SU-DHL-6 (cell line): ENCODE results near the gene HPD.
A peak's percentile ranks its signal among the peaks of the same experiment; 100 is the strongest.
"Not testable (repeated sequence)": the region's sequence is repeated elsewhere in the genome, so short reads cannot be mapped to it uniquely, and the experiment has no call there.

Experiments
- H2AFZ ChIP-seq: fragments of 200-600 bp; sonication (generic); 2 replicates; pipeline ENCODE4 v1.6.1; 2014; ENCODE audit warnings: low read depth, mild to moderate bottlenecking, moderate library complexity, mixed read lengths, antibody characterized with exemption, low read length; ENCODE audit not compliant: severe bottlenecking
- H3F3A ChIP-seq: fragments of 200-600 bp; shearing (Covaris generic); 2 replicates; pipeline ENCODE4 v1.6.0; 2016; ENCODE audit warnings: antibody characterized with exemption, mild to moderate bottlenecking; ENCODE audit not compliant: insufficient read depth
- H3K27ac ChIP-seq: fragments of 200-600 bp; sonication (generic); 2 replicates; pipeline ENCODE4 v1.5.1; 2016; ENCODE audit warnings: low read depth, mild to moderate bottlenecking, low read length, moderate library complexity, mixed read lengths
- H3K27me3 ChIP-seq: fragments of 200-600 bp; sonication (generic), shearing (Covaris generic); 2 replicates; pipeline ENCODE4 v1.6.0; 2014; ENCODE audit warnings: mild to moderate bottlenecking, low read length
- H3K36me3 ChIP-seq: fragments of 200-600 bp; sonication (generic); 2 replicates; pipeline ENCODE4 v1.6.1; 2014; ENCODE audit warnings: mild to moderate bottlenecking, low read length, mixed read lengths
- H3K4me2 ChIP-seq: fragments of 300-600, 200-600 bp; shearing (Covaris generic), sonication (generic); 2 replicates; pipeline ENCODE4 v1.6.0; 2014; ENCODE audit warnings: low read length, low read depth, mild to moderate bottlenecking; ENCODE audit not compliant: poor library complexity, severe bottlenecking
- H3K4me3 ChIP-seq: fragments of 200-600 bp; sonication (generic); 2 replicates; pipeline ENCODE4 v1.5.1; 2014; ENCODE audit warnings: antibody characterized with exemption, low read length, mild to moderate bottlenecking, mixed read lengths; ENCODE audit not compliant: insufficient read depth, poor library complexity, severe bottlenecking
- H3K79me2 ChIP-seq: fragments of 200-600 bp; sonication (generic); 2 replicates; pipeline ENCODE4 v1.6.1; 2014; ENCODE audit warnings: mild to moderate bottlenecking, low read length, moderate library complexity; ENCODE audit not compliant: insufficient read depth
- H3K9ac ChIP-seq: fragments of 200-600 bp; sonication (generic); 2 replicates; pipeline ENCODE4 v1.7.0; 2014; ENCODE audit warnings: mild to moderate bottlenecking, low read length
- H3K9me2 ChIP-seq: fragments of 200-600 bp; sonication (generic); replicated peaks from 2 replicates; pipeline ENCODE4 v1.6.1; 2014; ENCODE audit warnings: low read length; ENCODE audit not compliant: insufficient read depth
- H3K9me3 ChIP-seq: fragments of 200-600 bp; sonication (generic); 2 replicates; pipeline ENCODE4 v1.6.1; 2014; ENCODE audit warnings: low read length, mixed read lengths; ENCODE audit not compliant: insufficient read depth
- H4K20me1 ChIP-seq: fragments of 200-600 bp; sonication (generic); 2 replicates; pipeline ENCODE4 v1.6.1; 2014; ENCODE audit warnings: low read depth, mild to moderate bottlenecking, antibody characterized with exemption, low read length, moderate library complexity, mixed read lengths
- EZH2phosphoT487 ChIP-seq: fragments of 200-600 bp; sonication (generic), shearing (Covaris generic); conservative IDR thresholded peaks from 2 replicates; pipeline ENCODE4 v1.6.1; 2018; ENCODE audit warnings: mild to moderate bottlenecking, antibody characterized with exemption, low read length, moderate library complexity, mixed read lengths
- TF ChIP-seq, protein P1 (sequence below): fragments of 200-600 bp; sonication (generic); IDR thresholded peaks from one replicate; pipeline ENCODE4 v1.5.1; 2017; ENCODE audit warnings: antibody characterized with exemption, mild to moderate bottlenecking, low read length, moderate library complexity; ENCODE audit not compliant: insufficient read depth, poor library complexity, severe bottlenecking

Gene HPD

DNA sequence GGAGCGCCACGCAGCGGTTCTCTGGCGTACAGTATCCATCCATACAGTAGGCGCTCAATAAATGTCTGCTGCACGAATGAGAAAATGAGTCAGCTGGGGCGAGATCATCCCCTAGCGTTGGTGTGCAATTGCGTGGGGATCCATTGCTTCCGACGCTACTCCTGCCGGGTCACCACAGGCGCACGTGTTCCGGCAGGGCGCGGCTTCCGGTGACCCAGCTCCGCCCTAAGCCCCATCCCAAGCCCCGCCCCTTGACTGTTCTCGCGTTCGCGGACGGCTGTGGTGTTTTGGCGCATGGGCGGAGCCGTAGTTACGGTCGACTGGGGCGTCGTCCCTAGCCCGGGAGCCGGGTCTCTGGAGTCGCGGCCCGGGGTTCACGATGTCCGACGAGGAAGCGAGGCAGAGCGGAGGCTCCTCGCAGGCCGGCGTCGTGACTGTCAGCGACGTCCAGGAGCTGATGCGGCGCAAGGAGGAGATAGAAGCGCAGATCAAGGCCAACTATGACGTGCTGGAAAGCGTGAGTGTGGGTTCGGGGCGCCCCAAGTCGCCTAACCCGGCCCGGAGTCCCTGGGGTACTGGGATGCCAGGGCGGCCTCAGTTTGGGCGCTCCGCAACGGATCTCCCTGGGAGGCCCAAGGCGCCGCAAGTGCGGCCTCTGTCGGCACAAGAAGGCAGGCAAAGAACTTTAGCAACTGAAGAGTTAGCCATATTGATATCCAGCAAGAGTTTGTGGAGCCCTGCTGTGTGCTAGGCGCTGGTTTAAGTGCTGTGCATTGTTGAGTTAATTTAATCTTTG lies 30.0 kb upstream of the HPD start, which contains the start of gene PSMD9:
PSMD9 (plus strand) TSS at position 313 of the 796 bp plus-strand sequence; CDS start at position 380, 67 bp downstream.
- H2AFZ ChIP-seq, result peak within 1 kb of the TSS; percentile 74
- peak within 1 kb of the TSS; percentile 86 for H3K4me2 ChIP-seq
- no peaks in the 10 kb centered on the region for H3K9me3 ChIP-seq
- peaks cover 9% of the 10 kb centered on the region; the same call in 1 of the 2 replicates for H3F3A ChIP-seq
- H3K4me3 ChIP-seq, result peak within 1 kb of the TSS; percentile 63
- no peak for TF ChIP-seq EZH2phosphoT487
- TF ChIP-seq, protein P1, sequence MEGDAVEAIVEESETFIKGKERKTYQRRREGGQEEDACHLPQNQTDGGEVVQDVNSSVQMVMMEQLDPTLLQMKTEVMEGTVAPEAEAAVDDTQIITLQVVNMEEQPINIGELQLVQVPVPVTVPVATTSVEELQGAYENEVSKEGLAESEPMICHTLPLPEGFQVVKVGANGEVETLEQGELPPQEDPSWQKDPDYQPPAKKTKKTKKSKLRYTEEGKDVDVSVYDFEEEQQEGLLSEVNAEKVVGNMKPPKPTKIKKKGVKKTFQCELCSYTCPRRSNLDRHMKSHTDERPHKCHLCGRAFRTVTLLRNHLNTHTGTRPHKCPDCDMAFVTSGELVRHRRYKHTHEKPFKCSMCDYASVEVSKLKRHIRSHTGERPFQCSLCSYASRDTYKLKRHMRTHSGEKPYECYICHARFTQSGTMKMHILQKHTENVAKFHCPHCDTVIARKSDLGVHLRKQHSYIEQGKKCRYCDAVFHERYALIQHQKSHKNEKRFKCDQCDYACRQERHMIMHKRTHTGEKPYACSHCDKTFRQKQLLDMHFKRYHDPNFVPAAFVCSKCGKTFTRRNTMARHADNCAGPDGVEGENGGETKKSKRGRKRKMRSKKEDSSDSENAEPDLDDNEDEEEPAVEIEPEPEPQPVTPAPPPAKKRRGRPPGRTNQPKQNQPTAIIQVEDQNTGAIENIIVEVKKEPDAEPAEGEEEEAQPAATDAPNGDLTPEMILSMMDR, result peak; percentile 73
- H3K27me3 ChIP-seq, result no peaks in the 10 kb centered on the region
- peak within 1 kb of the TSS; percentile 79 for H3K27ac ChIP-seq
- 0 out of 2 replicates have a peak, but pooled peaks cover 4% of the 10 kb centered on the region for H3K36me3 ChIP-seq
- H3K9me2 ChIP-seq, result no peaks in the 10 kb centered on the region
- H3K79me2 ChIP-seq, result peaks cover 38% of the 10 kb centered on the region
- peak within 1 kb of the TSS; percentile 68 for H3K9ac ChIP-seq
- H4K20me1 ChIP-seq, result no peaks in the 10 kb centered on the region

DNA sequence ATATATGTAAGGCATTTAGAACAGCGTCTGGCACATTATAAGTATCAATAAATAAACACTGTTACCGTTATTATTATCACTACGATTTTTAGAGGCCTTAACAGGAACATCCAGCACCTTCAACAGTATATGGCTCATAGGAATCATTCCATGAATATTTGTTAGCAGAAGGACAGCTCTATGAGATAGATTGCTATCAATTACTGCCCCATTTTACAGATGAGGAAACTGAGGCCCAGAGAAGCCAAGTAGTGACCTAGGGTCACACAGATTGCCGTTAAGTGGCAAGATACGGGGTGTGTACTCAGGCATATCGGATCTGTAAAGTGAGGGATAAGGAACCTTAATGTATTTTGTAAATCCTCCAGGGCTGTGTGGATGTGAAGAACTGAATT lies 29.4 kb upstream of the HPD start:
- no peaks in the 10 kb centered on the region for H3K27me3 ChIP-seq
- H3K36me3 ChIP-seq, result 0 out of 2 replicates have a peak, but pooled peaks cover 4% of the 10 kb centered on the region
- H4K20me1 ChIP-seq, result no peaks in the 10 kb centered on the region
- TF ChIP-seq EZH2phosphoT487, result no peak
- TF ChIP-seq, protein P1, result no peak
- peaks cover 32% of the 10 kb centered on the region for H3K79me2 ChIP-seq
- H3K4me2 ChIP-seq, result peak overlapping the region; percentile 86
- peak overlapping the region; percentile 74 for H2AFZ ChIP-seq
- peak overlapping the region; percentile 63 for H3K4me3 ChIP-seq
- no peaks in the 10 kb centered on the region for H3K9me3 ChIP-seq
- no peaks in the 10 kb centered on the region for H3K9me2 ChIP-seq
- peak overlapping the region; percentile 20 for H3K27ac ChIP-seq
- H3K9ac ChIP-seq, result peak overlapping the region; percentile 68
- H3F3A ChIP-seq, result peaks cover 9% of the 10 kb centered on the region; the same call in 1 of the 2 replicates

DNA sequence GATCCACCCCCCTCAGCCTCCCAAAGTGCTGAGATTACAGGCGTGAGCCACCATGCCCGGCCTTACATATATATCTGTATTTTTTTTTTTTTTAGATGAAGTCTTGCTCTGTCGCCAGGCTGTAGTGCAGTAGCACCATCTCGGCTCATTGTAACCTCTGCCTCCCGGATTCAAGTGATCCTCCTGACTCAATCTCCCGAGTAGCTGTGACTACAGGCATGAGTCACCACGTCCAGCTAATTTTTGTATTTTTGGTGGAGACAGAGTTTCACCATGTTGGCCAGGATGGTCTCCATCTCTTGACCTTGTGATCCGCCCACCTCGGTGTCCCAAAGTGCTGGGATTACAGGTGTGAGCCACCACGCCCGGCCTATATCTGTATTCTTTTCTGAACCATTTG lies 26.5 kb upstream of the HPD start:
- H2AFZ ChIP-seq, H3K9me3 ChIP-seq, H3K36me3 ChIP-seq, H3K4me2 ChIP-seq, H3K9ac ChIP-seq, H3K27me3 ChIP-seq, H3K27ac ChIP-seq, H3K9me2 ChIP-seq, H4K20me1 ChIP-seq, H3K4me3 ChIP-seq: not testable (repeated sequence)
- H3K79me2 ChIP-seq, result peaks cover 12% of the 10 kb centered on the region
- H3F3A ChIP-seq, result peaks cover 10% of the 10 kb centered on the region; the same call in 1 of the 2 replicates

DNA sequence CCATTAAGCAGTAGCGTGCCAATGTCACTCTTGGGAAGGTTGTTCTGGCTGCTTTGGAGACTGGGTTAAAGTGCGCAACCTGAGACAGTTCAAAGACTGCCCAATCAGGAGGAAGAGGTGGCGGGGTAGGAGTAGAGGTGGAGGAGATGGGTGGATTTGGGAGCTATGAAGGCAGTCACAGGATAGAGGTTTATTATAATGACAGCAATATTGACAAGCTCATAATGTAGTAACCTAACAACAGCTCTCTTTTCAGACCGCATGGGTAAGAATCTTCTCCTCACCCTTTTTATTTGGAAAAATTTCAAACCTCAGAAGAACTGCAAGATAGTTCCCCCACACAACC lies 24.6 kb upstream of the HPD start:
- Histone ChIP-seq H3K36me3 (no peaks in the 10 kb centered on the region), H3K4me3 (no peak overlapping the region), H3K4me2 (no peak overlapping the region), H3K27ac (no peak overlapping the region), H2AFZ (no peak overlapping the region), H3K9me3 (no peaks in the 10 kb centered on the region), H3K9ac (no peak overlapping the region), H4K20me1 (no peaks in the 10 kb centered on the region), H3F3A (peaks cover 10% of the 10 kb centered on the region; the same call in 1 of the 2 replicates), H3K9me2 (no peaks in the 10 kb centered on the region), H3K79me2 (no peaks in the 10 kb centered on the region), H3K27me3 (no peaks in the 10 kb centered on the region)
- no peak for TF ChIP-seq EZH2phosphoT487
- TF ChIP-seq, protein P1, result no peak

DNA sequence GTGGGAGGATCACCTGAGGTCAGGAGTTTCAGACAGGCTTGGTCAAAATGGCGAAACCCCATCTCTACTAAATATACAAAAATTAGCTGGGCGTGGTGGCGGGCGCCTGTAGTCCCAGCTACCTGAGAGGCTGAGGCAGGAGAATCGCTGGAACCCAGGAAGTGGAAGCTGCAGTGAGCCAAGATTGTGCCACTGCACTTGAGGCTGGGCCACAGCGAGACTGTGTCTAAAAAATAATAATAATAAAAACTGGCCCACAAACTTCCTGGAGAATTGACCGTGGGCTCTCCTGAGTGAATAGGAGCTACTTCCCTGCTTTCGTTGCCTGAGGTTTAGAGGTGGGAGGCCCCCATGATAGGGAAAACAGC lies 17.4 kb upstream of the HPD start:
- H4K20me1 ChIP-seq, H3F3A ChIP-seq, H3K4me2 ChIP-seq, H2AFZ ChIP-seq, H3K9me2 ChIP-seq, H3K27me3 ChIP-seq, H3K9me3 ChIP-seq, H3K79me2 ChIP-seq, H3K9ac ChIP-seq, H3K36me3 ChIP-seq, H3K27ac ChIP-seq, H3K4me3 ChIP-seq: not testable (repeated sequence)
